OCI-LY7 (cell line): ENCODE measurements around the gene CLVS2. TPM values are rescaled to one million over a fixed set of nuclear protein-coding genes. Genes with fewer than 3 reads are reported as not detected.

Experiments used
- BruUV-seq: library from RNA; stranded (reverse); fragments of 400-500 nt; replicated peaks from 2 replicates; lab custom pipeline; 2021; lab: Mats Ljungman, UMichigan
- CTCF ChIA-PET: fragments of 300-600 bp; sonication (Branson Sonifier 250); formaldehyde crosslinking; loops from one replicate; lab custom pipeline; 2022; ENCODE audit warnings: antibody characterized with exemption; ENCODE audit not compliant: unreplicated experiment; lab: Charles Lee
- POLR2A ChIA-PET: fragments of 300-600 bp; sonication (Branson Sonifier 250); formaldehyde crosslinking; loops from one replicate; lab custom pipeline; 2022; ENCODE audit warnings: antibody characterized with exemption; lab: Charles Lee
- DNase-seq: peaks from one replicate; pipeline ENCODE4 v3.0.0-alpha.2; 2015; ENCODE audit warnings: low spot score
- H2AFZ ChIP-seq: fragments of 200-600 bp; sonication (generic), shearing (Covaris generic); 2 replicates; pipeline ENCODE4 v1.6.1; 2014; ENCODE audit warnings: mild to moderate bottlenecking, antibody characterized with exemption, low read length, moderate library complexity
- H3K27ac ChIP-seq: fragments of 200-600 bp; sonication (generic); 2 replicates; pipeline ENCODE4 v1.5.1; 2014; ENCODE audit warnings: mixed run types, low read depth, mild to moderate bottlenecking, moderate library complexity, low read length, inconsistent platforms; ENCODE audit not compliant: poor library complexity, severe bottlenecking
- H3K36me3 ChIP-seq: fragments of 200-600 bp; sonication (generic); 2 replicates; pipeline ENCODE4 v1.6.1; 2014; ENCODE audit warnings: mild to moderate bottlenecking, antibody characterized with exemption, low read length, moderate library complexity, mixed read lengths; ENCODE audit not compliant: insufficient read depth
- H3K4me1 ChIP-seq: fragments of 200-600 bp; sonication (generic); 2 replicates; pipeline ENCODE4 v1.5.1; 2014; ENCODE audit warnings: mild to moderate bottlenecking, low read length; ENCODE audit not compliant: insufficient read depth, poor library complexity, severe bottlenecking
- H3K4me2 ChIP-seq: fragments of 200-600 bp; sonication (generic); 2 replicates; pipeline ENCODE4 v1.6.1; 2014; ENCODE audit warnings: mild to moderate bottlenecking, low read length
- H3K4me3 ChIP-seq: fragments of 200-600 bp; sonication (generic); 2 replicates; pipeline ENCODE4 v1.5.1; 2014; ENCODE audit warnings: mild to moderate bottlenecking, low read depth, low read length; ENCODE audit not compliant: poor library complexity, severe bottlenecking
- H3K79me2 ChIP-seq: fragments of 200-600 bp; sonication (generic); 2 replicates; pipeline ENCODE4 v1.6.1; 2016; ENCODE audit warnings: low read depth, mild to moderate bottlenecking, low read length, moderate library complexity, mixed read lengths; ENCODE audit not compliant: insufficient read depth
- H3K9me2 ChIP-seq: fragments of 200-600 bp; sonication (generic); 2 replicates; pipeline ENCODE4 v1.6.1; 2016; ENCODE audit warnings: mild to moderate bottlenecking, low read length, mixed read lengths; ENCODE audit not compliant: insufficient read depth
- H3K9me3 ChIP-seq: fragments of 200-600 bp; sonication (generic); 2 replicates; pipeline ENCODE4 v1.6.1; 2014; ENCODE audit warnings: mild to moderate bottlenecking, mixed run types, low read length, mixed read lengths
- H4K20me1 ChIP-seq: fragments of 200-600 bp; sonication (generic); 2 replicates; pipeline ENCODE4 v1.6.1; 2014; ENCODE audit warnings: mild to moderate bottlenecking, antibody characterized with exemption, low read length, moderate library complexity, mixed read lengths; ENCODE audit not compliant: insufficient read depth
- CTCF ChIP-seq: fragments of 200-600 bp; sonication (generic); conservative IDR thresholded peaks from 2 replicates; pipeline ENCODE4 v1.5.1; 2014; ENCODE audit warnings: mild to moderate bottlenecking, antibody characterized with exemption, low read length, moderate library complexity, mixed read lengths
- EZH2phosphoT487 ChIP-seq: fragments of 200-600 bp; sonication (generic); IDR thresholded peaks from 2 replicates; pipeline ENCODE4 v1.6.1; 2018; ENCODE audit warnings: low read depth, borderline replicate concordance, mild to moderate bottlenecking, mixed run types, antibody characterized with exemption, low read length, moderate library complexity, mixed read lengths
- intact Hi-C: fragments of 100-400 bp; cut with micrococcal nuclease; formaldehyde crosslinking; loops from one replicate; pipeline ENCODE4 v1.10.0; 2022; ENCODE audit not compliant: unreplicated experiment
- total RNA-seq, 2 experiments: library from RNA; depleted of rRNA in 1 of 2; stranded (reverse); fragments of >200 nt in 1 of 2; shearing (Covaris generic) in 1 of 2; gene quantifications; 2 replicates each; pipeline ENCODE4 v1.2.3, GENCODE V29; 2014 to 2022

The CLVS2 gene
- total RNA-seq, 2 experiments from 2014 or later, result not detected

- CTCF ChIA-PET, result no interaction called here
- no TSS peak for BruUV-seq
- Histone ChIP-seq H2AFZ (no peak overlapping the region), H3K79me2 (no peaks in the 10 kb centered on the region), H3K4me1 (no peaks in the 10 kb centered on the region), H3K36me3 (no peaks in the 10 kb centered on the region), H3K9me2 (no peaks in the 10 kb centered on the region), H3K9me3 (no peaks in the 10 kb centered on the region), H3K27ac (no peak overlapping the region), H3K4me2 (no peak overlapping the region), H4K20me1 (no peaks in the 10 kb centered on the region), H3K4me3 (no peak overlapping the region)
- TF ChIP-seq EZH2phosphoT487, result no peak
- TF ChIP-seq CTCF, result no peak
- POLR2A ChIA-PET, result interaction anchor here (0.6 kb wide), 1 partner anchor 784 kb away, joined by 3 read pairs; no protein-coding TSS in a partner anchor
- intact Hi-C loops, result no loop called here
- no peak for DNase-seq
These were observed 95.3 kb downstream of the CLVS2 start for GRCh38 chr6:123091091-123091895.

- Histone ChIP-seq H3K4me1 (no peaks in the 10 kb centered on the region), H4K20me1 (no peaks in the 10 kb centered on the region), H3K9me2 (no peaks in the 10 kb centered on the region), H2AFZ (no peak overlapping the region), H3K9me3 (no peaks in the 10 kb centered on the region), H3K79me2 (no peaks in the 10 kb centered on the region), H3K36me3 (no peaks in the 10 kb centered on the region), H3K4me3 (no peak overlapping the region), H3K4me2 (no peak overlapping the region), H3K27ac (no peak overlapping the region)
- ChIA-PET CTCF (no interaction called here), POLR2A (no interaction called here)
- intact Hi-C loops, result no loop called here
- DNase-seq, result no peak
- no TSS peak for BruUV-seq
- no peak for TF ChIP-seq CTCF
- TF ChIP-seq EZH2phosphoT487, result no peak
These were observed 95.8 kb downstream of the CLVS2 start for GRCh38 chr6:123091896-123092271.

GRCh38 chr6:123094795-123095194, 98.8 kb downstream of the CLVS2 start:
- CTCF ChIA-PET, result no interaction called here
- Histone ChIP-seq H3K4me2 (no peak overlapping the region), H2AFZ (no peak overlapping the region), H3K79me2 (no peaks in the 10 kb centered on the region), H3K4me3 (no peak overlapping the region), H3K9me3 (no peaks in the 10 kb centered on the region), H3K27ac (no peak overlapping the region), H3K36me3 (no peaks in the 10 kb centered on the region), H3K4me1 (no peaks in the 10 kb centered on the region), H3K9me2 (no peaks in the 10 kb centered on the region), H4K20me1 (no peaks in the 10 kb centered on the region)
- no TSS peak for BruUV-seq
- intact Hi-C loops, result no loop called here
- POLR2A ChIA-PET, result no interaction called here
- no peak for TF ChIP-seq EZH2phosphoT487
- no peak for TF ChIP-seq CTCF
- DNase-seq, result no peak
